Fibroblast of lung (primary cell): Measurements from ENCODE around the gene PPFIBP1. TPM values are rescaled to one million over a fixed set of nuclear protein-coding genes. Genes with fewer than 3 reads are reported as not detected.

Experiments
- DNase-seq, 2 donors: peaks; one replicate each; pipeline versions ENCODE4 v3.0.0 to v3.0.0-alpha.2; 2010; ENCODE audit warnings: low read depth in 2 of 2
- H2AFZ ChIP-seq: 2 replicates; pipeline ENCODE4 v1.5.1; 2012; ENCODE audit warnings: low read length, control low read depth, inconsistent platforms
- H3K27ac ChIP-seq: 2 replicates; pipeline ENCODE4 v1.5.1; 2011; ENCODE audit warnings: low read length, control low read depth; ENCODE audit not compliant: insufficient read depth
- H3K27me3 ChIP-seq: 2 replicates; pipeline ENCODE4 v1.5.1; 2011; ENCODE audit warnings: mild to moderate bottlenecking, low read length; ENCODE audit not compliant: control insufficient read depth, insufficient read depth
- H3K36me3 ChIP-seq: 2 replicates; pipeline ENCODE4 v1.5.1; 2011; ENCODE audit warnings: low read length; ENCODE audit not compliant: control insufficient read depth, insufficient read depth
- H3K4me1 ChIP-seq: 2 replicates; pipeline ENCODE4 v1.5.1; 2011; ENCODE audit warnings: low read length; ENCODE audit not compliant: control insufficient read depth, insufficient read depth; ENCODE audit errors: extremely low read depth
- H3K4me2 ChIP-seq: 2 replicates; pipeline ENCODE4 v1.5.1; 2011; ENCODE audit warnings: low read length, control low read depth; ENCODE audit not compliant: insufficient read depth; ENCODE audit errors: extremely low read depth
- H3K4me3 ChIP-seq, 4 experiments: fragments of 200-600 bp in 1 of 4; sonication (generic) in 1 of 4; replicated peaks in 1 of 4; 2 replicates each; pipeline ENCODE4 v1.5.1; 2011 to 2016; ENCODE audit warnings: low read length in 4 of 4, low read depth in 3 of 4, mild to moderate bottlenecking in 3 of 4, control low read depth in 2 of 4, inconsistent platforms in 1 of 4, mixed read lengths in 1 of 4; ENCODE audit not compliant: insufficient read depth in 1 of 4; ENCODE audit errors: control extremely low read depth in 1 of 4
- H3K79me2 ChIP-seq: 2 replicates; pipeline ENCODE4 v1.5.1; 2012; ENCODE audit warnings: mild to moderate bottlenecking, low read length, inconsistent platforms; ENCODE audit not compliant: control insufficient read depth, insufficient read depth
- H3K9ac ChIP-seq: 2 replicates; pipeline ENCODE4 v1.5.1; 2011; ENCODE audit warnings: mild to moderate bottlenecking, low read length, control low read depth; ENCODE audit not compliant: insufficient read depth
- H3K9me3 ChIP-seq: 2 replicates; pipeline ENCODE4 v1.5.1; 2012; ENCODE audit warnings: low read depth, low read length; ENCODE audit not compliant: control insufficient read depth, insufficient read depth
- H4K20me1 ChIP-seq: 2 replicates; pipeline ENCODE4 v1.5.1; 2011; ENCODE audit warnings: low read length; ENCODE audit not compliant: control insufficient read depth, insufficient read depth; ENCODE audit errors: extremely low read depth
- EZH2 ChIP-seq: IDR thresholded peaks from 2 replicates; pipeline ENCODE4 v1.5.1; 2012; ENCODE audit warnings: low read length, control low read depth, mild to moderate bottlenecking; ENCODE audit errors: missing control alignments
- polyA plus RNA-seq, 2 donors: library from polyadenylated mRNA; depleted of rRNA in 1 of 2; stranded (reverse) in 1 of 2; unstranded in 1 of 2; fragments of >200 nt; gene quantifications; 2 replicates each; pipeline ENCODE4 v1.2.1, GENCODE V29; 2011 to 2012; ENCODE audit warnings: missing spikeins in 1 of 2
- total RNA-seq: library from RNA; depleted of rRNA; stranded (reverse); fragments of >200 nt; gene quantifications from 2 replicates; pipeline ENCODE4 v1.2.1, GENCODE V29; 2014
- TF ChIP-seq, protein P1 (sequence below), 2 donors: IDR thresholded peaks in 1 of 2; conservative IDR thresholded peaks in 1 of 2; 1 replicate in 1 of 2; 2 replicates in 1 of 2; pipeline ENCODE4 v1.5.1; 2011 to 2012; ENCODE audit warnings: low read length in 2 of 2, control low read depth in 1 of 2, inconsistent platforms in 1 of 2, low read depth in 1 of 2, mild to moderate bottlenecking in 1 of 2

The PPFIBP1 gene
- total and polyA plus RNA-seq, 2 donors (not counting 1 experiment from before 2014, with no cell fraction given) = 65.1 to 93.0 TPM

DNA sequence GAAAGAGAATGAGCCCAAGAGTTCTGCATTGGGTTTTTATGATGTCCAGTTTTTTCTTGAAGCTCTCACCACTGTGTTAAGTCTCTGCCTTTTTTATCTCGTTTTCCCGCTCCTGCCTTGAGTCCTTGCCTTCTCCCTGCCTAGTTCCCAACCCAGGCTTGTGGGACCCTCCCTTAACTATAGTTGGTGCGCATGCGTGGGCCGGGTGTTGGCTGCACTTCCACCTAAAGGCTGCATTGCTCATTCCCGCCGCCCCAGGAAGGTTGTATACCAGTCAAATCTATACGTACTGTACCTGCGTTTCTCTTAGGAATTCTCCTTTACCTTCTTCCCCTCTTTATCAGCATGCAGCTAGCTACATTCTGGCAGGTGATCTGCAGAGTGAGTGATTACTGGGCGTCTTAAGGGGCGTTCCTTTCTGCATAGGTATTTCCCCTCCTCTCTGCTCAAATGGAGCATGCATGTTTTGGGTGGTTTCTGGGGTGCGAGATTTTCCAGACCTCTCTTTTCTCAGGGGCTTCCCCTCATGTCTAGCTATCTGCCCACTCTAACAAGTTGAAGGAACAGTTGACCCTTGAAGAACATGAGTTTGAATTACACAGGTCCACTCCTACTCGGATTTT is 165.7 kb downstream of the PPFIBP1 start:
- H3K79me2 ChIP-seq = no peaks in the 10 kb centered on the region
- H3K9me3 ChIP-seq = no peaks in the 10 kb centered on the region
- H2AFZ ChIP-seq = no peak overlapping the region
- H3K27me3 ChIP-seq = no peaks in the 10 kb centered on the region
- H3K36me3 ChIP-seq = peaks cover 14% of the 10 kb centered on the region
- no peak overlapping the region for H3K4me2 ChIP-seq
- no peak for DNase-seq
- no peak overlapping the region for H3K4me3 ChIP-seq
- TF ChIP-seq, protein P1, sequence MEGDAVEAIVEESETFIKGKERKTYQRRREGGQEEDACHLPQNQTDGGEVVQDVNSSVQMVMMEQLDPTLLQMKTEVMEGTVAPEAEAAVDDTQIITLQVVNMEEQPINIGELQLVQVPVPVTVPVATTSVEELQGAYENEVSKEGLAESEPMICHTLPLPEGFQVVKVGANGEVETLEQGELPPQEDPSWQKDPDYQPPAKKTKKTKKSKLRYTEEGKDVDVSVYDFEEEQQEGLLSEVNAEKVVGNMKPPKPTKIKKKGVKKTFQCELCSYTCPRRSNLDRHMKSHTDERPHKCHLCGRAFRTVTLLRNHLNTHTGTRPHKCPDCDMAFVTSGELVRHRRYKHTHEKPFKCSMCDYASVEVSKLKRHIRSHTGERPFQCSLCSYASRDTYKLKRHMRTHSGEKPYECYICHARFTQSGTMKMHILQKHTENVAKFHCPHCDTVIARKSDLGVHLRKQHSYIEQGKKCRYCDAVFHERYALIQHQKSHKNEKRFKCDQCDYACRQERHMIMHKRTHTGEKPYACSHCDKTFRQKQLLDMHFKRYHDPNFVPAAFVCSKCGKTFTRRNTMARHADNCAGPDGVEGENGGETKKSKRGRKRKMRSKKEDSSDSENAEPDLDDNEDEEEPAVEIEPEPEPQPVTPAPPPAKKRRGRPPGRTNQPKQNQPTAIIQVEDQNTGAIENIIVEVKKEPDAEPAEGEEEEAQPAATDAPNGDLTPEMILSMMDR (conservative IDR thresholded peaks at IDR 0.05 in 1 of 2, IDR thresholded peaks at IDR 0.05 in 1 of 2; ENCODE audit: low read depth in 1 of 2, low read length in 2 of 2) = no peak
- TF ChIP-seq EZH2 = no peak
- no peaks in the 10 kb centered on the region for H3K4me1 ChIP-seq
- H3K9ac ChIP-seq = no peak overlapping the region
- no peak overlapping the region for H3K27ac ChIP-seq
- H4K20me1 ChIP-seq = no peaks in the 10 kb centered on the region

DNA sequence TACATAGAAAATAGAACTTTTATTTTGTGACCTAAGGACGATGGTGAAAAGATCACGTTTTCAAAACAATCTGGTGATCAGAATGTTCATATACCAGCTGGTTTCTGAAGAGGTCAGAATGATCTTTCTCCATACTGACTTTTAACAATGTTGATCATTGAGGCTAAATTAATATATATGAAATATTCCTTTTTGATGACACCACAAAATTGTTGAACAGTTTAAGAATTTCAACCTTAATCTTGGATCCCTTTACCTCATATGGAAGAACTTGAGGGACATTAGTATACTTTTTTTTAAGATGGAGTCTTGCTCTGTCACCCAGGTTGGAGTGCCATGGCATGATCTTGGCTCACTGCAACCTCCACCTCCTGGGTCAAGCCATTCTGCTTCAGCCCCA is 169.4 kb downstream of the PPFIBP1 start:
- H3K9ac ChIP-seq = no peak overlapping the region
- no peak overlapping the region for H3K27ac ChIP-seq
- TF ChIP-seq, protein P1 (conservative IDR thresholded peaks at IDR 0.05 in 1 of 2, IDR thresholded peaks at IDR 0.05 in 1 of 2; ENCODE audit: low read depth in 1 of 2, low read length in 2 of 2) = no peak
- no peak for TF ChIP-seq EZH2
- H3K36me3 ChIP-seq = peaks cover 13% of the 10 kb centered on the region
- DNase-seq = no peak
- no peaks in the 10 kb centered on the region for H3K79me2 ChIP-seq
- H3K4me3 ChIP-seq = no peak overlapping the region
- H3K27me3 ChIP-seq = no peaks in the 10 kb centered on the region
- H3K9me3 ChIP-seq = no peaks in the 10 kb centered on the region
- no peak overlapping the region for H2AFZ ChIP-seq
- no peak overlapping the region for H3K4me2 ChIP-seq
- H4K20me1 ChIP-seq = no peaks in the 10 kb centered on the region
- no peaks in the 10 kb centered on the region for H3K4me1 ChIP-seq

DNA sequence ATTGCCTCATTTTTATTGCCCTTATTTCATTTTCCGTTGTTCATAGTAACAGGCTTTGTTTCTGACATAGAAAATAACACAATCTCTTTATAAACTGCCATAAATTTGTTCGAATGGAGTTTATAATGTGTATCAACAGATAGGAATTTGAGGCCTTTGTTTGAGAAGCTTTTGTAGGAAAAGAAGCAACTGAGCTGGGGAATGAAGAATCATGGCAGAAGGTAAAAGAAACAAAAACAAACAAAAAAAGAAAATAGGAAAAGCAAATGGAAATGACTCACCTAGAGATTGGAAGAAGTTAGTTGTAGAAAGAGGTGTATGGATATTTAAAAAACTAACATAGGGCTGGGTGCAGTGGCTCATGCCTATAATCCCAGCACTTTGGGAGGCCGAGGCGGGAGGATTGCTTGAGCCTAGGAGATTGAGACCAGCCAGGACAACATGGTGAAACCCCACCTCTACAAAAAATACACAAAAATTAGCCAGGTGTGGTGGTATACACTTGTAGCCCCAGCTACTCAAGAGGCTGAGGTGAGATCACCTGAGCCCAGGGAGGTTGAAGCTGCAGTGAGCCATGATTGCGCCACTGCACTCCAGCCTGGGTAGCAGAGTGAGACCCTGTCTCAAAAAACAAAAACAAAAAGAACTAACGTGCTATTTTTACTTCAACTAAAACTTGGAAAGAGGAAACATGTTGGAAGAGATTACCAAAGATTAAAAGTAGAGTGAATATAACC is 171.7 kb downstream of the PPFIBP1 start:
- H3K27ac ChIP-seq = no peak overlapping the region
- no peak overlapping the region for H3K4me2 ChIP-seq
- no peaks in the 10 kb centered on the region for H3K9me3 ChIP-seq
- H3K36me3 ChIP-seq = peaks cover 3% of the 10 kb centered on the region
- TF ChIP-seq EZH2 = no peak
- TF ChIP-seq, protein P1 (conservative IDR thresholded peaks at IDR 0.05 in 1 of 2, IDR thresholded peaks at IDR 0.05 in 1 of 2; ENCODE audit: low read depth in 1 of 2, low read length in 2 of 2) = no peak
- DNase-seq = no peak
- H3K4me1 ChIP-seq = no peaks in the 10 kb centered on the region
- H3K27me3 ChIP-seq = no peaks in the 10 kb centered on the region
- H3K79me2 ChIP-seq = no peaks in the 10 kb centered on the region
- H3K4me3 ChIP-seq = no peak overlapping the region
- no peaks in the 10 kb centered on the region for H4K20me1 ChIP-seq
- H3K9ac ChIP-seq = no peak overlapping the region
- H2AFZ ChIP-seq = no peak overlapping the region
